GM23338 (cell line): Measurements from ENCODE around the gene SEC14L1. TPM values are rescaled to one million over a fixed set of nuclear protein-coding genes. Genes with fewer than 3 reads are reported as not detected.

Source experiments
- ATAC-seq: fragments of 200-7000 bp; cut with Tn5 transposase; 3 replicates; pipeline ENCODE4 v1.9.1; 2020
- DNase-seq: peaks from one replicate; pipeline ENCODE4 v3.0.0-alpha.2; 2015; ENCODE audit warnings: low spot score
- H2AFZ ChIP-seq: fragments of 200-600 bp; sonication (generic); 2 replicates; pipeline ENCODE4 v1.8.0; 2016; ENCODE audit warnings: antibody characterized with exemption, mild to moderate bottlenecking, moderate library complexity
- H3F3A ChIP-seq: fragments of 200-600 bp; sonication (generic); replicated peaks from 2 replicates; pipeline ENCODE4 v1.8.0; 2017; ENCODE audit warnings: antibody characterized with exemption, mixed run types, low read depth
- H3K27ac ChIP-seq: fragments of 200-600 bp; sonication (generic); 2 replicates; pipeline ENCODE4 v1.6.1; 2016; ENCODE audit warnings: low read depth
- H3K27me3 ChIP-seq: fragments of 200-600 bp; sonication (generic); 2 replicates; pipeline ENCODE4 v1.8.0; 2016; ENCODE audit warnings: mild to moderate bottlenecking, mixed run types, moderate library complexity; ENCODE audit not compliant: insufficient read depth
- H3K36me3 ChIP-seq: fragments of 200-600 bp; sonication (generic); 2 replicates; pipeline ENCODE4 v1.8.0; 2016; ENCODE audit warnings: mild to moderate bottlenecking; ENCODE audit not compliant: insufficient read depth
- H3K4me1 ChIP-seq: fragments of 200-600 bp; sonication (generic); 2 replicates; pipeline ENCODE4 v1.8.0; 2016; ENCODE audit warnings: mild to moderate bottlenecking, moderate library complexity; ENCODE audit not compliant: insufficient read depth
- H3K4me2 ChIP-seq: fragments of 200-600 bp; sonication (generic); 2 replicates; pipeline ENCODE4 v1.7.1; 2017; ENCODE audit warnings: mixed run types
- H3K4me3 ChIP-seq: fragments of 200-600 bp; sonication (generic); 2 replicates; pipeline ENCODE4 v1.6.1; 2016; ENCODE audit warnings: mixed run types
- H3K79me2 ChIP-seq: fragments of 200-600 bp; sonication (generic); replicated peaks from 2 replicates; pipeline ENCODE4 v1.8.0; 2017; ENCODE audit warnings: mild to moderate bottlenecking; ENCODE audit not compliant: insufficient read depth
- H3K9me2 ChIP-seq: fragments of 200-600 bp; sonication (generic); 2 replicates; pipeline ENCODE4 v1.8.0; 2017; ENCODE audit not compliant: insufficient read depth
- H4K20me1 ChIP-seq: fragments of 200-600 bp; sonication (generic); replicated peaks from 2 replicates; pipeline ENCODE4 v1.8.0; 2017; ENCODE audit warnings: mild to moderate bottlenecking; ENCODE audit not compliant: insufficient read depth
- H3K27ac Mint-ChIP-seq: 2 replicates; pipeline ENCODE4 v1.8.0; 2020; ENCODE audit warnings: inconsistent platforms, mild to moderate bottlenecking, moderate library complexity, mixed read lengths
- H3K27me3 Mint-ChIP-seq: 3 replicates; pipeline ENCODE4 v1.8.0; 2022; ENCODE audit warnings: low read depth, mild to moderate bottlenecking, moderate library complexity, mixed read lengths, inconsistent platforms; ENCODE audit not compliant: insufficient read depth, poor library complexity
- H3K36me3 Mint-ChIP-seq: 3 replicates; pipeline ENCODE4 v1.8.0; 2021; ENCODE audit warnings: low read depth, mild to moderate bottlenecking, inconsistent platforms, moderate library complexity, mixed read lengths
- H3K4me1 Mint-ChIP-seq: 3 replicates; pipeline ENCODE4 v1.8.0; 2020; ENCODE audit warnings: mild to moderate bottlenecking, inconsistent platforms, mixed read lengths
- H3K4me3 Mint-ChIP-seq: 3 replicates; pipeline ENCODE4 v1.8.0; 2021; ENCODE audit warnings: moderate library complexity, mild to moderate bottlenecking, inconsistent platforms, mixed read lengths
- H3K9me3 Mint-ChIP-seq: 3 replicates; pipeline ENCODE4 v1.8.0; 2020; ENCODE audit warnings: moderate library complexity, mild to moderate bottlenecking, inconsistent platforms, mixed read lengths
- EZH2 ChIP-seq: fragments of 200-600 bp; sonication (generic); IDR thresholded peaks from one replicate; pipeline ENCODE4 v1.8.0; 2017; ENCODE audit warnings: antibody characterized with exemption, mild to moderate bottlenecking, low read depth; ENCODE audit not compliant: unreplicated experiment
- EZH2phosphoT487 ChIP-seq: fragments of 200-600 bp; sonication (generic); IDR thresholded peaks from one replicate; pipeline ENCODE4 v1.8.1; 2018; ENCODE audit warnings: antibody characterized with exemption; ENCODE audit not compliant: unreplicated experiment
- JUNB ChIP-seq: IDR thresholded peaks from one replicate; pipeline ENCODE4 v1.6.1; 2016; ENCODE audit warnings: antibody characterized with exemption; ENCODE audit not compliant: unreplicated experiment
- NANOG ChIP-seq: IDR thresholded peaks from 2 replicates; pipeline ENCODE4 v1.6.1; 2016; ENCODE audit warnings: antibody characterized with exemption, borderline replicate concordance
- ZNF331 ChIP-seq: fragments of 250-450 bp; sonication (Bioruptor Pico); IDR thresholded peaks from 2 replicates; pipeline ENCODE4 v1.5.0; 2020; ENCODE audit warnings: low read depth, mild to moderate bottlenecking, moderate library complexity
- polyA plus RNA-seq: library from polyadenylated mRNA; unstranded; fragments of >200 nt; fragmentation: Nextera tagmentation; extraction: Ambion mirVana; gene quantifications from 2 replicates; pipeline ENCODE4 v1.2.1, GENCODE V29; 2016
- total RNA-seq: library from RNA; depleted of rRNA; stranded (reverse); fragments of >200 nt; shearing (Covaris generic); gene quantifications from 2 replicates; pipeline ENCODE4 v1.2.3, GENCODE V29; 2014
- TF ChIP-seq, protein P1 (sequence below): IDR thresholded peaks from 2 replicates; pipeline ENCODE4 v1.6.1; 2016; ENCODE audit warnings: antibody characterized with exemption
- TF ChIP-seq, protein P2 (sequence below): fragments of 250-450 bp; sonication (Bioruptor Pico); IDR thresholded peaks from 2 replicates; pipeline ENCODE4 v1.5.0; 2020; ENCODE audit warnings: mild to moderate bottlenecking, moderate library complexity

Gene SEC14L1
- total and polyA plus RNA-seq, 2 experiments from 2014 or later: 26.8 to 54.8 TPM

DNA sequence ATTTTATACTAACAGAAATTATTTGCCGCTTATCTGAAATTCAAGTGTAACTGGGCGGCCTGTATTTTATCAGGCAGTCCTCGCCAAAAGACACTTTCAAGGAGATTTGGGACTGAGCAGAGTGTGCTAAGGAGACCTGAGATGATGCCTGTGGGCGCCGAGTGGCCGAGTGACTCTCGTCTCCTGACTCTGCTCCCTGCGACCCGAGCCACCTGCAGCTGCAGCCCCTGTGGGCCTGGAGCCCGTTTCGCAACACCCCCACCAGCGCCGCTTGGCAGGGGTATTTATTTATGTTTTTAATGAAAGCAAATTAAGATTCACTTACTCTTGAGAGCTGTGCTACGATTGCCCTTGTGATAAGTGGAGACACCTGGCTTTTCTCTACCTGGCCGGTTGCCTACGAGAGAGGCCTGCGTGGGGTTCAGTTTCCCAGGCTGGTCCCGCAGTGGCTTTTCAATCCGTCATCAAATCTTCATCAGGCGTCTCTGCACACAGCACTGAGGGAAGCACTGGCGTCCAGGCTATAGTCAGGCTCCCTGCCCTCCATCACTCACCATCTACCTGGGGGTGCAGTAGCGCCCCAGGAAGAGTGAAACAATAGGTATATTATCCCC lies 124.0 kb downstream of the SEC14L1 start:
- Mint-ChIP-seq H3K36me3 (no peaks in the 10 kb centered on the region), H3K27ac (no peak overlapping the region), H3K4me3 (no peak overlapping the region), H3K4me1 (peaks cover 16% of the 10 kb centered on the region), H3K27me3 (peaks cover 20% of the 10 kb centered on the region), H3K9me3 (no peaks in the 10 kb centered on the region)
- DNase-seq: no peak
- no peaks in the 10 kb centered on the region for H3K79me2 ChIP-seq
- H3K36me3 ChIP-seq: no peaks in the 10 kb centered on the region
- no peak overlapping the region for H3K27ac ChIP-seq
- H3K4me1 ChIP-seq: peaks cover 13% of the 10 kb centered on the region
- H4K20me1 ChIP-seq: no peaks in the 10 kb centered on the region; the same call in 1 of the 2 replicates
- no peaks in the 10 kb centered on the region for H3K9me2 ChIP-seq
- no peak for TF ChIP-seq JUNB
- TF ChIP-seq ZNF331 (CRISPR knock-in tag): no peak
- no peak for TF ChIP-seq NANOG
- no peak for TF ChIP-seq EZH2
- TF ChIP-seq, protein P1, sequence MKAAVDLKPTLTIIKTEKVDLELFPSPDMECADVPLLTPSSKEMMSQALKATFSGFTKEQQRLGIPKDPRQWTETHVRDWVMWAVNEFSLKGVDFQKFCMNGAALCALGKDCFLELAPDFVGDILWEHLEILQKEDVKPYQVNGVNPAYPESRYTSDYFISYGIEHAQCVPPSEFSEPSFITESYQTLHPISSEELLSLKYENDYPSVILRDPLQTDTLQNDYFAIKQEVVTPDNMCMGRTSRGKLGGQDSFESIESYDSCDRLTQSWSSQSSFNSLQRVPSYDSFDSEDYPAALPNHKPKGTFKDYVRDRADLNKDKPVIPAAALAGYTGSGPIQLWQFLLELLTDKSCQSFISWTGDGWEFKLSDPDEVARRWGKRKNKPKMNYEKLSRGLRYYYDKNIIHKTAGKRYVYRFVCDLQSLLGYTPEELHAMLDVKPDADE: no peak
- TF ChIP-seq, protein P2, sequence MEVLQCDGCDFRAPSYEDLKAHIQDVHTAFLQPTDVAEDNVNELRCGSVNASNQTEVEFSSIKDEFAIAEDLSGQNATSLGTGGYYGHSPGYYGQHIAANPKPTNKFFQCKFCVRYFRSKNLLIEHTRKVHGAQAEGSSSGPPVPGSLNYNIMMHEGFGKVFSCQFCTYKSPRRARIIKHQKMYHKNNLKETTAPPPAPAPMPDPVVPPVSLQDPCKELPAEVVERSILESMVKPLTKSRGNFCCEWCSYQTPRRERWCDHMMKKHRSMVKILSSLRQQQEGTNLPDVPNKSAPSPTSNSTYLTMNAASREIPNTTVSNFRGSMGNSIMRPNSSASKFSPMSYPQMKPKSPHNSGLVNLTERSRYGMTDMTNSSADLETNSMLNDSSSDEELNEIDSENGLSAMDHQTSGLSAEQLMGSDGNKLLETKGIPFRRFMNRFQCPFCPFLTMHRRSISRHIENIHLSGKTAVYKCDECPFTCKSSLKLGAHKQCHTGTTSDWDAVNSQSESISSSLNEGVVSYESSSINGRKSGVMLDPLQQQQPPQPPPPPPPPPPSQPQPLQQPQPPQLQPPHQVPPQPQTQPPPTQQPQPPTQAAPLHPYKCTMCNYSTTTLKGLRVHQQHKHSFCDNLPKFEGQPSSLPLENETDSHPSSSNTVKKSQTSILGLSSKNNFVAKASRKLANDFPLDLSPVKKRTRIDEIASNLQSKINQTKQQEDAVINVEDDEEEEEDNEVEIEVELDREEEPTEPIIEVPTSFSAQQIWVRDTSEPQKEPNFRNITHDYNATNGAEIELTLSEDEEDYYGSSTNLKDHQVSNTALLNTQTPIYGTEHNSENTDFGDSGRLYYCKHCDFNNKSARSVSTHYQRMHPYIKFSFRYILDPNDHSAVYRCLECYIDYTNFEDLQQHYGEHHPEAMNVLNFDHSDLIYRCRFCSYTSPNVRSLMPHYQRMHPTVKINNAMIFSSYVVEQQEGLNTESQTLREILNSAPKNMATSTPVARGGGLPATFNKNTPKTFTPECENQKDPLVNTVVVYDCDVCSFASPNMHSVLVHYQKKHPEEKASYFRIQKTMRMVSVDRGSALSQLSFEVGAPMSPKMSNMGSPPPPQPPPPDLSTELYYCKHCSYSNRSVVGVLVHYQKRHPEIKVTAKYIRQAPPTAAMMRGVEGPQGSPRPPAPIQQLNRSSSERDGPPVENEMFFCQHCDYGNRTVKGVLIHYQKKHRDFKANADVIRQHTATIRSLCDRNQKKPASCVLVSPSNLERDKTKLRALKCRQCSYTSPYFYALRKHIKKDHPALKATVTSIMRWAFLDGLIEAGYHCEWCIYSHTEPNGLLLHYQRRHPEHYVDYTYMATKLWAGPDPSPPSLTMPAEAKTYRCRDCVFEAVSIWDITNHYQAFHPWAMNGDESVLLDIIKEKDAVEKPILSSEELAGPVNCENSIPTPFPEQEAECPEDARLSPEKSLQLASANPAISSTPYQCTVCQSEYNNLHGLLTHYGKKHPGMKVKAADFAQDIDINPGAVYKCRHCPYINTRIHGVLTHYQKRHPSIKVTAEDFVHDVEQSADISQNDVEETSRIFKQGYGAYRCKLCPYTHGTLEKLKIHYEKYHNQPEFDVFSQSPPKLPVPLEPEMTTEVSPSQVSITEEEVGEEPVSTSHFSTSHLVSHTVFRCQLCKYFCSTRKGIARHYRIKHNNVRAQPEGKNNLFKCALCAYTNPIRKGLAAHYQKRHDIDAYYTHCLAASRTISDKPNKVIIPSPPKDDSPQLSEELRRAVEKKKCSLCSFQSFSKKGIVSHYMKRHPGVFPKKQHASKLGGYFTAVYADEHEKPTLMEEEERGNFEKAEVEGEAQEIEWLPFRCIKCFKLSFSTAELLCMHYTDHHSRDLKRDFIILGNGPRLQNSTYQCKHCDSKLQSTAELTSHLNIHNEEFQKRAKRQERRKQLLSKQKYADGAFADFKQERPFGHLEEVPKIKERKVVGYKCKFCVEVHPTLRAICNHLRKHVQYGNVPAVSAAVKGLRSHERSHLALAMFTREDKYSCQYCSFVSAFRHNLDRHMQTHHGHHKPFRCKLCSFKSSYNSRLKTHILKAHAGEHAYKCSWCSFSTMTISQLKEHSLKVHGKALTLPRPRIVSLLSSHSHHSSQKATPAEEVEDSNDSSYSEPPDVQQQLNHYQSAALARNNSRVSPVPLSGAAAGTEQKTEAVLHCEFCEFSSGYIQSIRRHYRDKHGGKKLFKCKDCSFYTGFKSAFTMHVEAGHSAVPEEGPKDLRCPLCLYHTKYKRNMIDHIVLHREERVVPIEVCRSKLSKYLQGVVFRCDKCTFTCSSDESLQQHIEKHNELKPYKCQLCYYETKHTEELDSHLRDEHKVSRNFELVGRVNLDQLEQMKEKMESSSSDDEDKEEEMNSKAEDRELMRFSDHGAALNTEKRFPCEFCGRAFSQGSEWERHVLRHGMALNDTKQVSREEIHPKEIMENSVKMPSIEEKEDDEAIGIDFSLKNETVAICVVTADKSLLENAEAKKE: no peak
- no peak for TF ChIP-seq EZH2phosphoT487
- peak overlapping the region; percentile 91 for H2AFZ ChIP-seq
- H3K4me2 ChIP-seq: peak overlapping the region; percentile 62; the same call in 1 of the 2 replicates
- no peaks in the 10 kb centered on the region for H3K27me3 ChIP-seq
- H3K4me3 ChIP-seq: no peak overlapping the region
- peaks cover 4% of the 10 kb centered on the region; the same call in 1 of the 2 replicates for H3F3A ChIP-seq
- peak; percentile 34 for ATAC-seq
